Colon (tissue), 2 donors: ENCODE measurements around the gene IL10.

Source experiments
- FAIRE-seq: peaks from 2 replicates; lab custom pipeline; 2012; peaks lifted over from hg19 to GRCh38; lab: Jason Lieb, UNC
- donor health status: control.
- donor health status: control.

Gene IL10

DNA sequence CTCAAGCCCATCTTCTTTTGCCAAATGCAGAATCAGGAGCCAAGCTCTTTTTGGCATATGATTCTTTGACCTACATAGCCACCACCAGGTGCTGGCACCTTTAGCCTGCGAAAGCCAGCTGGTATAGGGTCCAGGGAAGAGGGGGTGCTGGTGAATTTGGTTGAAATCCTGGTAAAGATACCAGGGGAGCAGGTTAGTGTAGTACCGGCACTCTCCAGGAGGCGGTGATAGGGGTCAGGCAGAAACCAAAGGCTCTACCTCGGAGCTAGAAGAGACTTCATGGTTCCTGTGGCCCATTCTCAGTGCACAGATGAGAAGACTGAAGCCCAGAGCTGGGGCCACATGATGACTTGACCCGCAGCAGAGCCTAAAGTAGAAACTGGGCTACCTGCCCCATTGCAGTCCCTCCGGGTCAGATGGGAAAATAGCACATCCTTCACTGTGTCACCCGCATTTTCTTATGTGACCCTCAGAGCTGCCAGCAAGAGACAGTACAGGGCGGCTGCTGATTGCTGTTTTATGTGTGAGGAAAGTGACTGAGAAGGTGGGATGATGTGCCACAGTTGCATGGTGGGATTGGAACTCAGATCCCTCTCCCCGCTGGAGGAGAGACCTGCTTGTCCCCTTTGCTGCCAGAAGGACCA lies 37.7 kb downstream of the IL10 start:
- FAIRE-seq: no peak

- no peak for FAIRE-seq
These were observed 39.3 kb downstream of the IL10 start for GRCh38 chr1:206732992-206733391.

DNA sequence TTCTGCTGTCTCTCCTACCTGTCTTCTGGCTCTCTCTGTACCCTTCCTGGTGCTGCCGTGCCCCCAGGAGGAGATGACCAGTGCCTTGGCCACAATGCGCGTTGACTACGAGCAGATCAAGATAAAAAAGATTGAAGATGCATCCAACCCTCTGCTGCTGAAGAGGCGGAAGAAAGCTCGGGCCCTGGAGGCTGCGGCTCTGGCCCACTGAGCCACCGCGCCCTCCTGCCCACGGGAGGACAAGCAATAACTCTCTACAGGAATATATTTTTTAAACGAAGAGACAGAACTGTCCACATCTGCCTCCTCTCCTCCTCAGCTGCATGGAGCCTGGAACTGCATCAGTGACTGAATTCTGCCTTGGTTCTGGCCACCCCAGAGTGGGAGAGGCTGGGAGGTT lies 39.8 kb downstream of the IL10 start:
- no peak for FAIRE-seq

GRCh38 chr1:206729507-206729906 lies 42.8 kb downstream of the IL10 start:
- FAIRE-seq: no peak

- no peak for FAIRE-seq
These were observed 43.2 kb downstream of the IL10 start for GRCh38 chr1:206729050-206729449.

GRCh38 chr1:206728697-206728987 lies 43.7 kb downstream of the IL10 start:
- no peak for FAIRE-seq

GRCh38 chr1:206727981-206728696 lies 44.2 kb downstream of the IL10 start:
- no peak for FAIRE-seq

- FAIRE-seq: no peak
These were observed 47.0 kb downstream of the IL10 start for GRCh38 chr1:206725109-206725963.

GRCh38 chr1:206723805-206724472 lies 48.4 kb downstream of the IL10 start:
- no peak for FAIRE-seq

DNA sequence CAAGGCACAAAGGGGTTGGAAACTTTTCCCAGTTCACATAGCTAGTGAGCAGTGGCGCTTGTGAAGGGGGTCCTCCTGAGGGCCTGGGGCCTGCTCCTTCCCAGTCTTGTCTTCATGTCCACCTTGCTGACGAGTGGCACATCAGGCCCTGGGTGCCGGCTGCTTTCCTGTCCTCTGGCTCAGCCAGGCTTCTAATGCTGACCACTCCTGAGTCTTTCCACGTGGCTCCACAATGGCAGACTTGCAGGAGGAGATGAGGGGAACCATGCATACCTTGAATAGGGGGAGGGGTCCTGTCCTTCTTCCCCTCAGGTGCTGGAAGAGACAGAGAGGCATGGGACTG lies 48.9 kb downstream of the IL10 start:
- no peak for FAIRE-seq

DNA sequence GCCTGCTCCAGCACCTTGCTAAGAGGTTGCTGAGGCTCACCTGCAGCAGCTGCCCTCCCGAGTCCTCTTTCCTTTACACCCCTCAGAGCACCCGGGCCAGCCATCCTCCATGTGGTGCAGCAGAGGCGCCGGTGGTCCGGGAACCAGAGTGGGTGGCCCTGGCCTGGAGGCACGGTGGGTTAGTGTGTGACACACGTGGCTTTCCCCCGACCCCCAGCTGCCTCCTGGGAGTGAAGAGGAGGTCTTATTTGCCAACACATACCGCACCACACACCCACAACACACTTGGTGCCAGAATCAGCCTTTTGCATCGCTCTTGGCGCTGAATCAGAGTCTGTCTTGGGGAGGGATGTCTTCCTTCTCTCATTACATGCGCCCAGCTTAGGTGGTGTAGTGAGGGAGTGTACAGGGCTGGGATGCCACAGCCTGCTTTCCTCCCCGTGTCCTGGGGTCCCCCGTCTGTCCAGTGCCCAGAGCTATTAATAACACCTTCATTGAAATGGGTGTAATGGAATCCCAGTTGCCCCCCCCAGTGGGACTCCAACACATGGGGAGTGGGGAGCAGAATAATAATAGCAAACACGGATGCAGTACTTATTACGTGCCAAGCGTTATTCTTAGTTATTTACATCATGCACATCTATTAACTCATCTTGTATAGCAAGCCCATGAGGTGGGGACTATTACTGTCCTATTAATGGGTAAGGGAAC lies 49.4 kb downstream of the IL10 start:
- no peak for FAIRE-seq

GRCh38 chr1:206721454-206721853 lies 50.8 kb downstream of the IL10 start:
- no peak for FAIRE-seq

DNA sequence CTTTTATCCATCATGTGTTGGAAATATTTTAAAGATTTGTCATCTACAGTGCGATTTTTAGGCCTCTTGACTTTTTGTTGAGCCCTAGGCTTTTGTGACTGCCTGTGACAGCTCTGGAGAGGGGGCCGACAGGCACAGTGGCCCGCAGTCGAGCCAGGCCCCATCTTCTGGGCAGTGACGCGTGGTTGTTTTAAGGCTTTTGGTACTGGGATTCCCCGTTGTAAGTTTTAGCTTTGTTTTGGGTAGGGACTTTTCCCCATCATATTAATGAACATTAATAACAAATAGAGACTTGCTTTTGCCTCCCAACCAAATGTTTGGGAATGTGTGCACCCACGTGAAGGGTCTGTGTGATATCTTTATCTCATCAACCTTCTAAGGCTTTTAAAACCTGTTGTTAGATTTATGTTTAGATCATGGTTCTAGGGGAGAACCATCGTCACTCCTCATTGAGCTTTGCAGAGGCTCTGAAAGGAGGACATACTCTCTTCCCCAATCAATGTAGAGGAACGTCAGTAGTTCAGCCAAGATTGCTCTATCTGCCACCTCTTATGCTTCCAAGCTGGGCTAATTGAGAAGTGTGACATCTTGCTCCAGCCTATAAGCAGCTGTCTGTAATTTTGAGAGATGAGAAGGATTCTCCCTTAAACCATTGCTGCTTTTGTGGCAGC lies 53.0 kb downstream of the IL10 start:
- FAIRE-seq: no peak

DNA sequence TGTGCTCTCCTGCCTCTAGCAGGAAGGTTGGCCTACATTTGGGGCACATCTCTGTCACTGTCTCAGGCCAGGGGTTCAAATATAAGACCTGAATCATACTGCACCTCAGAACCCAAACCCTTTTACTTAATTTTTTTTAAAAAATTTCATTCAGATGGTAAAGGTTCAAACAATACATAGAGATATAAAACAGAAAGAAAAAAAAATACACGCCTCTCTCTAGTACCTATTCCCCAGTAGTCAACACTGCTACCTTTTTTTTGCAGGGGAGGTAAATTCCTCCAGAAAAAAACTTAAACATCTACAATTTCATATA lies 54.7 kb downstream of the IL10 start:
- FAIRE-seq: no peak
